Cardiac septum (tissue), 1 donor: ENCODE results near the gene SYCN. TPM values are rescaled to one million over a fixed set of nuclear protein-coding genes. Genes with fewer than 3 reads are reported as not detected.

ENCODE experiments used
- DNase-seq: peaks from one replicate; pipeline ENCODE4 v3.0.0-alpha.2; 2020; ENCODE audit warnings: low spot score
- intact Hi-C: fragments of 100-400 bp; cut with DNase I; formaldehyde crosslinking; loops from one replicate; pipeline ENCODE4 v1.14.0; 2022
- total RNA-seq: library from RNA; stranded (reverse); fragmentation: NEBNext Ultra II Directional; extraction: Animal tissue kit (Norgen Biotek cat#: 25700); gene quantifications from one replicate; pipeline ENCODE4 v1.2.1, GENCODE V29; 2021
- donor health status: DM: no; HTN: no; CAD: no.

Gene SYCN
- total RNA-seq, 1 donor from 2014 or later, result not detected

- no peak for DNase-seq
- intact Hi-C loops, result no loop called here
Observed at GRCh38 chr19:39174558-39175544, 29.2 kb downstream of the SYCN start.

DNA sequence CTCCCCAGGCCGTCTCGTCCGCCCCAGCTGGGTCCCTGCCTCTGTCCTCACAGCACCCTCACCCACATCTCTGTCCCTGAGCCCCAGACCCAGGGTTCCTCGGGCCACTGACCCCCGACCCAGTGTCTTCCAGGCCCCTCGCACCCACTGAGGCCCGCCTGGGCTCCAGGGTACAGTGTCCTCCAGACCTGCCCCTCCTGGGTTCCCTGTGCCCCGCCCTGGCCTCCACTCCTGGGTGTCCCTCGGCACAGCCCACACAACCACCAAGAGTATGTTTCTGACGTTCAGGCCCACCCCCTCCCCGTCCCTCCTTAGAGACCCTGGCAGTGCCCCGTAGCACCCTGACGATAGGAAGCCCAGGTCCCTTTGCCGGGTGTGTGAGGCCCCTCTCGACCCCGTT lies 29.9 kb downstream of the SYCN start:
- intact Hi-C loops, result no loop called here
- no peak for DNase-seq

- intact Hi-C loops, result no loop called here
- no peak for DNase-seq
Observed at GRCh38 chr19:39173502-39173991, 30.5 kb downstream of the SYCN start.

- intact Hi-C loops, result no loop called here
- no peak for DNase-seq
Observed at GRCh38 chr19:39172700-39173501, 31.2 kb downstream of the SYCN start.

- no peak for DNase-seq
- intact Hi-C loops, result no loop called here
Observed at GRCh38 chr19:39171479-39172465, 32.3 kb downstream of the SYCN start.

DNA sequence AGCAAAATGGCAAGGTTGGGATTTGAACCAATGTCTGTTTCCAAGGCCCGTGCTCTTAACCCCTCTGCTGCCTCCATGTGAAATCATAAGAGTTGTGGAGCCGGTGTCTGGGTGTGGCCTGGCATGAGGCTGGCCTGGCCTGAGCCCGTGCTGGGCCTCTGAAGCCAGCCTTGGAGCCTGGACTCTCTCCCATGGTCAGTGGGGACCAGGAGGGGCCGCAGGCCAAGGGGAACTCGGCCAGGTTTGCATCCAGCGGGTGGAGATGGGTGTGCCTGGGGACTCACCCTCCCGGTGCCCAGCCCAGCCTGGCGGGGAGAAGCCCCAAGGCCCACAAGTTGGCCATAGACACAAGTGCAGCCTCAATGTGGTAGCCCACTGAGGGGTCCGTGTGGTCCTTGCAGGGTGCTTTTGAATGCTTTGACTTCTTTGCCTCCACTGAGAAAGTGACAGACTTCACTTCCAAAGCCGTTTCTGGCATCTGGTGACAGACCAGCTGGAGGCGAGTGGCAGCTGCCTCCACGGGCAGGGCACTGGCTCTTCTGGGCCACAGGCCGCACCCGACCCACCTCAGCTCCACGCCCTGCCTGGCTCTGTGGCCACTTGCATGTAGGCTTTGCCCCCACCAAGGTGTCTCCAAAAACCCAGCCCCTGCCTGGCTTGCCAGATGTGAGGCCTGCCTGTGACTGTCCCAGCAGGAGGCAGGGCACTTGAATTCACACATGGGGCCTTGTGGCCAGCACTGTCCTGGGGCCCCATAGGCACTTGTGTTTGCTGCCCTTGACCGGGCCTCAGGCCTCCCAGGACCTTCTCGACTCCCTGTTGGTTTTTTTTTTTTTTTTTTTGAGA lies 33.5 kb downstream of the SYCN start:
- intact Hi-C loops, result no loop called here
- no peak for DNase-seq

DNA sequence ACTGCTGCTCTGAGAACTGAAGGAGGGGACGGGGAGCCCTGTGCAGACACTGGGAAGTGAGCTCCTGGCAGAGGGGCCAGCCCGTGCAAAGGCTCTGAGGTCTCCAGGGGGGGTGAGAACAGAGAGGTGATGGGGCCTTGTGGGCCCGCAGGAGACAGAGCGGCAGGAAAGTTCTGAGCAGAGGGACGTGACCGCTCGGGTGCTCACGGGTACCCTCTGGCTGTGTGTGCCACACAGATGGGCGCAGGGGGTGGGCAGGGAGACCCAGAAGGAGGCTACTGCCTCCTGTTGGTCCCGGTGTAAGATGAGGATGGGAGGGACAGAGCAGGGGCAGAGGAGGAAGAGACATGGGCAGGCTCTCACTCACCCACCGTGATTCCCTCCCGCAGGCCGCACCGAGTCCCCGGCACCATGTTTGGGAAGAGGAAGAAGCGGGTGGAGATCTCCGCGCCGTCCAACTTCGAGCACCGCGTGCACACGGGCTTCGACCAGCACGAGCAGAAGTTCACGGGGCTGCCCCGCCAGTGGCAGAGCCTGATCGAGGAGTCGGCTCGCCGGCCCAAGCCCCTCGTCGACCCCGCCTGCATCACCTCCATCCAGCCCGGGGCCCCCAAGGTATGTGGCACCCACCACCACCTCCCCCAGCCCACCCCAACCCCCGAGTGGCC lies 34.8 kb downstream of the SYCN start:
- intact Hi-C loops, result no loop called here
- DNase-seq, result no peak

DNA sequence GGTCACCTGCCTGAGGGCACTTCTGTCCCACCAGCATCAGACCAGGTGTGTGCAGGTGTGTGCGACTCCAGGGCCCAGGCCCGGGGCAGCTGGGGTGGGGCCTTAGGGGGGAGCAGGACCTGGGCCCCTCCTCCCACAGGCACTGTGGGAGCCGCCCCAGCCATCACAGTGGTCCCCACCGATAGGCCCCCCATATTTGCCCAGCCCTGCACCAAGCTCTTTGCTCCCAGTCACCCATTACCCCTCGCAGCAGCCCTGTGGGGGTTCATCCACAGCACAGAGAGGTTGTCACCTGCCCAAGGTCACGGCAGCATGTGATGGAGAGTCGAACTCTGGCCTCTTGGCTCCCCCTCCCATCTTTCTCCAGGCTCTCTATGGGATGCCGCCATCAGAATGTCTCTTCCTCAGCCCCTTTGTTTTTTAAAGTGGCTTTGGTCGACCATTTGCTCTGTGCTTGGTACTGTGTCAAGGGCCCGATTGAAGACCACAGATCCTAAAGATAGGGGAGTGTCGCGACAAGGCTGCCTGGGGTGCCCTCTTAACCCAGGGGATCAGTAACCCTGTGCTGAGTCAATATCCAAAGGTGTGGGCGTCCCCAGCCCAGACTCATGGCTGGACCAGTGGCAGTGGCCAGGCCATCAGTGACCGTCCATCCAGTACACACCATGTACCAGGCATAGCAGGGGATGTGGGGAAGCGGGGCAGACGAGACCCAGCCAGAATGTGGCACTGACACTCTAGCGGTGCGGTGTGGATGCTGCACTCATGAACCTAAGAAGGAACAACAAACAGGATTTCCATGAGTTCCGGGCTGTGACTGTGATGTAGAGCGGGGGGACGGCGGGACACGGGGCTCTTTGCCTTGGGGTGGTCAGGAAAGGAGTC lies 35.6 kb downstream of the SYCN start:
- no peak for DNase-seq
- intact Hi-C loops, result no loop called here

- intact Hi-C loops, result no loop called here
- DNase-seq, result no peak
Observed at GRCh38 chr19:39167461-39168257, 36.4 kb downstream of the SYCN start.

GRCh38 chr19:39166571-39167391 lies 37.3 kb downstream of the SYCN start:
- intact Hi-C loops, result no loop called here

GRCh38 chr19:39165857-39166256 lies 38.2 kb downstream of the SYCN start:
- intact Hi-C loops, result no loop called here
- DNase-seq, result no peak

More at GRCh38 chr19:39166571-39167391, 37.3 kb downstream of the SYCN start:
- DNase-seq, result peak; percentile 83

- intact Hi-C loops, result no loop called here
- DNase-seq, result no peak
Observed at GRCh38 chr19:39164289-39164688, 39.8 kb downstream of the SYCN start.

DNA sequence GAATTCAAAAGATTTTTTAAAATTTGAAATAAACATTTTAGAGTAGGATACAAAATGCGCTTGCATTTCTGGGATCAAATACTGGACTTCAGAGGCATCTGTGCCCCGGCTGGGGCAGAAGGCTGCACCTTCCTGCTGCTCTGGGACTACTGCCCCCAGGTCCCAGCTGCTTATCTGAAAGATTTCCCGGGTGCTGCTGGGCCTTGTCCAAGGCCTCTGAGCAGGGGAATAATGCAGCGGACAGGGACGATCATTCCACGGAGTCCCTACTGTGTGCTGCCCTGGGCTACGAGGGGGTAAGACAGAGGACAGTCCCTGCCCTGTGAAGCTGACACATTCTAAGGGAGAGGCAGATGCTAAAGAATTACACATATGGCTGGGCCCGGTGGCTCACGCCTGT lies 40.4 kb downstream of the SYCN start:
- intact Hi-C loops, result no loop called here
- DNase-seq, result no peak

GRCh38 chr19:39162441-39163043 lies 41.5 kb downstream of the SYCN start:
- DNase-seq, result no peak
- intact Hi-C loops, result no loop called here
